HL-60/S4 (cell line): Measurements from ENCODE around the gene CAV1.

Experiments used
- in situ Hi-C: fragments of 300-500 bp; cut with MboI; formaldehyde crosslinking; loops from 2 replicates; pipeline ENCODE4 v1.14.3; 2022; ENCODE audit warnings: low sequenced_read_pairs

CAV1 gene

GRCh38 chr7:116579322-116579721 is 54.5 kb downstream of the CAV1 start:
- in situ Hi-C loops = loop anchor here (25.0 kb wide), 1 partner anchor 317 kb away; no protein-coding TSS in a partner anchor

DNA sequence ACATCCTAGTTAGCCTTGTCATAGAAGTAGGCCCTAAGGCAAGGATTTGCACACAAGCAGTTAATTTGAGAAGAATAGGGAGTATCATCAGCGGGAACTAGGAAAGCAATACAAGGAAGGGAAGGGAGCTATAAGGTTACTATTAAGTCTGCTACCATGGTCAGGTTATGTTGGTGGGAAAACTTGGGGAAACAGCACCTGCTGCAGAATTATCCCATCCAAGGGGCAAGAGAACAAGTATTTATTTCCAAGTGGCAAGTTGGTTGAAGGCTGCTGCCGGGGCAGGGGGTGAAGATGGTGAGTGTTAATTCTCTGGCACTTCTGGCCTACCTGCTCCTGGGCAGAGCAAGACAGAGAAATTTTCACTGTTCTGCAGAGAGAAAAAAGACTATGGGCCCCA is 55.0 kb downstream of the CAV1 start:
- in situ Hi-C loops = loop anchor here (25.0 kb wide), 1 partner anchor 318 kb away; no protein-coding TSS in a partner anchor

GRCh38 chr7:116582164-116582732 is 57.4 kb downstream of the CAV1 start:
- in situ Hi-C loops = loop anchor here (25.0 kb wide), 1 partner anchor 320 kb away; no protein-coding TSS in a partner anchor

- in situ Hi-C loops = loop anchor here (25.0 kb wide), 1 partner anchor 321 kb away; no protein-coding TSS in a partner anchor
Observed at GRCh38 chr7:116582806-116583444, 58.1 kb downstream of the CAV1 start.

DNA sequence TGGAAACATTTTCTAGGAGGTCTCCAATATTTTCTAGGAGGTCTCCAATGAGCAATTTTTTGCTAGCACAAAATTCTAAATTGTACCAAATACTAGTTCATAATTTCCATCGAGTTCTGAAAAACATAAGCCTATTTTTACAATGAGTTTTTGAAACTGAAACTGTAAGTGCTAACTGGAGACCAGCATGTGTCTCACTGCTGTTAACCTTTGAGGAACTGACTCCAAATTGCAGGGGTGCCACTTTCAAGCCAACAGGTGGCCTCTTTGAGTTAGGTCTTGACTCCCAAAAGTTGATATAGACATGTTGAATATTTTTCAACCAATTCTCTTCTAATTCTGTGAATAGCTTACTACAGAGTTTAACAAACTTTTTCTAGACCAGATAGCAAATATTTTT is 58.8 kb downstream of the CAV1 start:
- in situ Hi-C loops = loop anchor here (25.0 kb wide), 1 partner anchor 321 kb away; no protein-coding TSS in a partner anchor

- in situ Hi-C loops = loop anchor here (25.0 kb wide), 1 partner anchor 322 kb away; no protein-coding TSS in a partner anchor
Observed at GRCh38 chr7:116584721-116585120, 59.9 kb downstream of the CAV1 start.

GRCh38 chr7:116585392-116585791 is 60.6 kb downstream of the CAV1 start:
- in situ Hi-C loops = loop anchor here (25.0 kb wide), 1 partner anchor 323 kb away; no protein-coding TSS in a partner anchor

GRCh38 chr7:116585967-116586366 is 61.1 kb downstream of the CAV1 start:
- in situ Hi-C loops = loop anchor here (25.0 kb wide), 1 partner anchor 324 kb away; no protein-coding TSS in a partner anchor

GRCh38 chr7:116587200-116587599 is 62.4 kb downstream of the CAV1 start:
- in situ Hi-C loops = loop anchor here (25.0 kb wide), 1 partner anchor 325 kb away; no protein-coding TSS in a partner anchor

DNA sequence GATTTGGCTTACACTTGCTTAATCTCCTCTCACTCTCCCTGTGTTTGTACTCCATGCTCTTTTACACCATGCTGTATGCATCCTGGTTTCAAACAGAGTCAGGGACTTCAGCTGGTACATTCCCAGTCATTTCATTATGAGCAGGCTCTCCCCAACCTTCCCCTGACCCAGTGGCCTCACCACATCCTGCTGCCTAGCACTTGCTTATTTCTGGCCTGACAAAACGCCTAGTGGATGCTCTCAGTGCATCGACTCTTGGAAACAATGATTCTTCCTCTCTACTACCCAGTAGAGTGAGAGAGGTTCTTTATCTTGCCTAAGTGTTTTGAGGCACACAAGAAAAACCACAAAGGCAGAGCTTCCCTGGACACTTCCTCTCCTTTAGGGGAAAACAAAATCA is 63.4 kb downstream of the CAV1 start:
- in situ Hi-C loops = loop anchor here (25.0 kb wide), 1 partner anchor 326 kb away; no protein-coding TSS in a partner anchor

DNA sequence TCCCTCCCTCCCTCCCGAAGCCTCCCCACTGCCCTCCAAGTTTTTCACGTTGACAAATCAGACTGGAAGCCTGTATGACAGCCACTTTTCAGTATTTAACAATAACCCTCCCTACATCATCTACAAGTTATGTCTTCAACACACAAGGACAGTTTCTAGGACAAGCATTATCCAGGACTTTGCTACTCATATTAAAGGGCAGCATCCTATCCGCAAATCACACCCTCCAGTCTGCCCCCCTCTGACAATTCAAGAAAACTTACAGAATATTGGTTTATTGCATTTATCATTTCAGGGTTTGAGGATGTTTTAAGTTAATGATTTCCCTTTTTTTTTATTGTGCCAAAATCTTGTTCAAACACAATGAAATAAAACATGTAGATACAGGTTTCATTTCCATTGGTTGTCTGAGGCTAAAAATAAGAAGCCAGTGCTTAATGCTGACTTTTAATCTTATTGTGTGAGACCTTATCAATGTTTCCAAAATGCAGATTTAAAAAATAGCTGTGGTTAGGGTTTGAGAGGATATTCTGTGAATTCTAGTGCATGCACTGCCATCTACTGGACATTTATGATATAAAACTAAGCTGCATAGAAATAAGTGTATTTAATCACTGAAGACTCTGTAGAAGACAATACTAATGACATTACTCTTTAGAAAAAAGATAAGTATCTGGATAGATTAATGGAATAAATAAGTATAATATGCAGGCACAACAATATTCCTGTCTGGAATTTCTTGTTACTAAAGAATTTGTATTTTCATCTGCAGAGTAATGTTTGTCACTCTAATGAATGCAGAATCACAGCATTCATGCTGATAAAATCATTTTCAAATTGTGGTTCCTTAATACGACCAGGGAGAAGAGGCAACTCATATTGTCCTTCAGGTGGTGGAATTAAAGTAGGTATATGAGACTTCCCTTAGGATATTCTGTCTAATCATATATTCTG is 64.1 kb downstream of the CAV1 start:
- in situ Hi-C loops = loop anchor here (25.0 kb wide), 1 partner anchor 327 kb away; no protein-coding TSS in a partner anchor

DNA sequence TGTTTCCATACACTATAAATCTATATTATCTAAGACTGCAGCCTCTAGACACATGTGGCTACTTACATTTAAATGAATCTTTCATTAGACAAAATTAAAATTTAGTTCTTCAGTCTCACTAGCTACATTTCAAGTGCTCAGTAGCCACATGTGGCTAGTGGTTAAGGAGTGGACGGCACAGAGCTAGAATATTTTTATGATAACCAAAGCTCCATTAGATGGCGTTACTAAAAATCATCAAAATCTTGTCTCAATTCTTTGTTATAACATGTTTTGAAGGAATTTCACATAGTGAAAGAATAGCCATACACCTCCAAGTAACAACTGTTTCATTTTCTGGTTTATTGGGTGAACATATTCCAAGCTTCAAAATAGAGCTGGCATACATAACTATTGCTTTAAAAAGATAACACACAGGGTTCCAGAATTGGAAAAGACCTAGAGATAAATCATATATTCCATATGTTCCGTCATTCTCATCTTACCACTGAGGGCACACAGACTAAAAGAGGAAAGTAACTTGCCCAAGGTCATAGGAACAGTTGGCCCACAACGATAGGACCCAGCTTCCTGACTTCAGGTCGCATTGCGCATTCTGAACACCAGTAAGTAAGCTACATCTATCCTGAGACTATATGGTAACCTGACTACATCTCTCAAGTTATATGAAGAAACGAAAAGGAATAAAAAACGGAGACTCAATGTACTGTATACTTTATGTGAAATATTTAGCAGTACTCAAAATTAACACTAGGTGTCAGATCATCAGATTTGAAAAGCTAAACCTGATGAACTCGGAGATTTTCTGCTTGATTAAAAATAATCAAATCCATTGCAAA is 66.6 kb downstream of the CAV1 start:
- in situ Hi-C loops = loop anchor here (10.0 to 25.0 kb wide), 3 partner anchors 223 to 417 kb away; no protein-coding TSS in a partner anchor

GRCh38 chr7:116592041-116592355 is 67.2 kb downstream of the CAV1 start:
- in situ Hi-C loops = loop anchor here (10.0 to 25.0 kb wide), 3 partner anchors 223 to 417 kb away; no protein-coding TSS in a partner anchor

DNA sequence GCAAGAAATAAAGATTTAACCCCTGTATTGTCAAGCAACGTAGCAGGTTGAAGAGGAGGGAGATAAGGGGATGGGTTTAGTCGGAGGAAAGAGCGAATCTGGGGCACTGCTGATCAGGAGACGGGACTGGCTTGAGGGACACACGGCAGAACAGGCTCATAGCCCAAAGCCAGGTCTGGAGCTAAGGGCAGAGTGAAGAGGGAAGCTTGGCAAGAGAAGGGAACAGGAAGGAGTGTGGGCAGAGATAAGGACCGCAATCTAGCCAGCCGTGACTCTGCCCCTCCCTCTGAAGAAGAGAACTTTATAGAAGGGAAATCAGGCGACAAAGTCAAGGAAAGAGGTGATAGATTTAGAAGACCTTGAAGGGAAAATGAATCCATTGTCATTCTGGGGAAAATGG is 67.6 kb downstream of the CAV1 start:
- in situ Hi-C loops = loop anchor here (10.0 to 25.0 kb wide), 3 partner anchors 222 to 418 kb away; no protein-coding TSS in a partner anchor

DNA sequence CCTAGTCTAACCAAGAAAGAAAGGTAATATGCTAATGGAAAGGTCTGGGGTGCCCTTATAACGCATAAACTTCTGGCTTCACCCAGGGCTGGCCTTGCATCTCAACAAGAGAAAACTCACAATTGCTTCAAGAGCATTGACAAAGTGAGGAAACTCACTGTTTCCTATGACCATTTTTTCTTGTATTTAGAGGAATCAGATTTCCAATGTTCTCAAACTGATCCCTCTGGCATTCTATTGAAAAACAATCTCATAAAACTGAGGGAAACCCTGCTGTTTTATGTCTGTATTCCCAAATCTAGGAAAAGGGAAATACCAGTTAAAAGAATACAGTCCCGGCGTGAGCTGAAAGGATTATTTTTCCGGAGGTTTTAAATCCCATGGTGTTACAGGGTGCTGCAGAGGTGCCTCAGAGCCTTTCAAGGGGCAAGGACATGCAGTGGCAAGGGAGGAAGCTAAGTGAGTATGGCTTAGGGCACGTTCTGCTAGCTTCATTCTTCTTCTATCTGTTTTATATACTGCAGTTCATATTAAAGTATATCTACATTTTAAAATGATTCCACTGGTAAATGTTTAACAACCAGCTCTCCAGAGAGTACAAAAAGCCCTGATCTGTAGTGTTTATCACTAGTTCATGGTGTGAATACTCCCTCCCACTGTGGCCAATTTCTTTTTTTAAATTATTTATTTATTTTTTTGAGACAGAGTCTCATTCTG is 68.7 kb downstream of the CAV1 start:
- in situ Hi-C loops = loop anchor here (10.0 to 25.0 kb wide), 3 partner anchors 221 to 419 kb away; no protein-coding TSS in a partner anchor

GRCh38 chr7:116595063-116595462 is 70.2 kb downstream of the CAV1 start:
- in situ Hi-C loops = loop anchor here (10.0 to 25.0 kb wide), 3 partner anchors 220 to 420 kb away; no protein-coding TSS in a partner anchor

- in situ Hi-C loops = loop anchor here (10.0 to 25.0 kb wide), 3 partner anchors 217 to 423 kb away; no protein-coding TSS in a partner anchor
Observed at GRCh38 chr7:116597384-116597783, 72.5 kb downstream of the CAV1 start.

GRCh38 chr7:116598278-116598677 is 73.4 kb downstream of the CAV1 start:
- in situ Hi-C loops = loop anchor here (10.0 to 25.0 kb wide), 3 partner anchors 217 to 423 kb away; no protein-coding TSS in a partner anchor

DNA sequence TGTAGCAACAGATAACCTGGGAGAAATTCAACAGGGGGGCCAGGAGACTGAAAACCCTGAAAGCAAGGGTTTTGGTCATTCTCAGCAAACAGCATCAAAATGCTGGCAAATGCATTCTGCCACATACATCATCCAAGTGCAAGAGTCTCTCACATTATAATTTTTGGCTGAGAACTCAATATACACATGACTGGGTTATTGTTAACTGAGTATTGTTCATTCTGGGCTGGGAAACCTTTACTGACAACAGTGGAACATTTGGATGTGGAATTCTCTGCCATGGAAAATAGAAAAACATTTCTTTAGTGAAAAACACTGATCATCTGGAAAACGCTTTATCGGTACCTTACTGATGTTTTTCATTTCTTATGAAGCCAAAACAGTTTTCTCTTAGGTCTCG is 74.0 kb downstream of the CAV1 start:
- in situ Hi-C loops = loop anchor here (10.0 to 25.0 kb wide), 3 partner anchors 216 to 424 kb away; no protein-coding TSS in a partner anchor
